Neural cell (in vitro differentiated cells): ENCODE results near the gene MAVS.

Experiments
- EP300 ChIP-seq: fragments of 450-650 bp; conservative IDR thresholded peaks from 2 replicates; pipeline ENCODE4 v1.6.1; 2014; ENCODE audit warnings: antibody characterized with exemption, mild to moderate bottlenecking, moderate library complexity; ENCODE audit not compliant: poor library complexity, severe bottlenecking
- POLR2AphosphoS5 ChIP-seq: IDR thresholded peaks from 2 replicates; pipeline ENCODE4 v1.6.1; 2012
- TF ChIP-seq, protein P1 (sequence below): fragments of 450-650 bp; IDR thresholded peaks from 2 replicates; pipeline ENCODE4 v1.5.1; 2014; ENCODE audit warnings: antibody characterized with exemption, mild to moderate bottlenecking, moderate library complexity; ENCODE audit not compliant: poor library complexity, severe bottlenecking

DNA sequence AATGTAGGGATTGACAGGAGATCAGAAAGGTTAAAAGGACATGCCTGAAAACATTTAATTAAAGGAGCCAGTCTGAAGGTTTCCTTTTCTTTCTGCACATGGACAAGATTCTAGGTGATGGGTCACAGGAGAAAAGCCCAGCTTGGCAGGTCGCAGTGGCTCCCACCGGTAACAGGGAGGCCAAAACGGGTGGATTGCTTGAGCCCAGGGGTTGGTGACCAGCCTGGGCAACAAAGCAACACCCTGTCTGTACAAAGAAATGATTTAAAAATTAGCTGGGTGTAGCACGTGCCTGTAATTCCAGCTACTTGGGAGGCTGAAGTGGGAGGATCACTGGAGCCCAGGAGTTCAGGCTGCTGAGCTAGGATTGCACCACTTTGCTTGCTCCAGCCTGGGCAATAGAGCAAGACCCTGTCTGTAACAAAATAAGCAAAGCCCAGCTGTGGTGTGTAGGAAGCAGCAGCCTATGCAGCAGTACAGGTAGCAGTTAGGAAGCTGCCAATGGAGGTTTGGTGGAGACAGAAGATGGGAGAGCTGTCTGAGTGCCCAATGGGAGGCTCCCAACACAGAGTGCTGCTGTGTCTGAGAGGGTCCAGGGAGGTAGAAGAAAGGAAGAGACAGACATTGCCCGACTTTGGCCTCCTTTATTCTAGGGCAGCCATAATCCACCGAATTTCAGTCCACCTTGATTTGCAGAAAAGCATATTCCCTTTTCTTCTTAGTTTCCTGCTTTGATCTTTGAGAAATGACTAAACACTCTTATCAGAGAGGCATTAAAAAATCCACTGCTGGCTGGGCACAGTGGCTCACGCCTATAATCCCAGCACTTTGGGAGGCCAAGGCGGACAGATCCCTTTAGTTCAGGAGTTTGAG, 33.4 kb upstream of the MAVS start:
- TF ChIP-seq POLR2AphosphoS5, result no peak
- TF ChIP-seq, protein P1, sequence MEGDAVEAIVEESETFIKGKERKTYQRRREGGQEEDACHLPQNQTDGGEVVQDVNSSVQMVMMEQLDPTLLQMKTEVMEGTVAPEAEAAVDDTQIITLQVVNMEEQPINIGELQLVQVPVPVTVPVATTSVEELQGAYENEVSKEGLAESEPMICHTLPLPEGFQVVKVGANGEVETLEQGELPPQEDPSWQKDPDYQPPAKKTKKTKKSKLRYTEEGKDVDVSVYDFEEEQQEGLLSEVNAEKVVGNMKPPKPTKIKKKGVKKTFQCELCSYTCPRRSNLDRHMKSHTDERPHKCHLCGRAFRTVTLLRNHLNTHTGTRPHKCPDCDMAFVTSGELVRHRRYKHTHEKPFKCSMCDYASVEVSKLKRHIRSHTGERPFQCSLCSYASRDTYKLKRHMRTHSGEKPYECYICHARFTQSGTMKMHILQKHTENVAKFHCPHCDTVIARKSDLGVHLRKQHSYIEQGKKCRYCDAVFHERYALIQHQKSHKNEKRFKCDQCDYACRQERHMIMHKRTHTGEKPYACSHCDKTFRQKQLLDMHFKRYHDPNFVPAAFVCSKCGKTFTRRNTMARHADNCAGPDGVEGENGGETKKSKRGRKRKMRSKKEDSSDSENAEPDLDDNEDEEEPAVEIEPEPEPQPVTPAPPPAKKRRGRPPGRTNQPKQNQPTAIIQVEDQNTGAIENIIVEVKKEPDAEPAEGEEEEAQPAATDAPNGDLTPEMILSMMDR, result no peak
- TF ChIP-seq EP300, result no peak
